ENCODE results near the gene EVA1C.
"Not testable (repeated sequence)": the region's sequence is repeated elsewhere in the genome, so short reads cannot be mapped to it uniquely, and the experiment has no call there.

The EVA1C gene, protein sequence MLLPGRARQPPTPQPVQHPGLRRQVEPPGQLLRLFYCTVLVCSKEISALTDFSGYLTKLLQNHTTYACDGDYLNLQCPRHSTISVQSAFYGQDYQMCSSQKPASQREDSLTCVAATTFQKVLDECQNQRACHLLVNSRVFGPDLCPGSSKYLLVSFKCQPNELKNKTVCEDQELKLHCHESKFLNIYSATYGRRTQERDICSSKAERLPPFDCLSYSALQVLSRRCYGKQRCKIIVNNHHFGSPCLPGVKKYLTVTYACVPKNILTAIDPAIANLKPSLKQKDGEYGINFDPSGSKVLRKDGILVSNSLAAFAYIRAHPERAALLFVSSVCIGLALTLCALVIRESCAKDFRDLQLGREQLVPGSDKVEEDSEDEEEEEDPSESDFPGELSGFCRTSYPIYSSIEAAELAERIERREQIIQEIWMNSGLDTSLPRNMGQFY

DNA sequence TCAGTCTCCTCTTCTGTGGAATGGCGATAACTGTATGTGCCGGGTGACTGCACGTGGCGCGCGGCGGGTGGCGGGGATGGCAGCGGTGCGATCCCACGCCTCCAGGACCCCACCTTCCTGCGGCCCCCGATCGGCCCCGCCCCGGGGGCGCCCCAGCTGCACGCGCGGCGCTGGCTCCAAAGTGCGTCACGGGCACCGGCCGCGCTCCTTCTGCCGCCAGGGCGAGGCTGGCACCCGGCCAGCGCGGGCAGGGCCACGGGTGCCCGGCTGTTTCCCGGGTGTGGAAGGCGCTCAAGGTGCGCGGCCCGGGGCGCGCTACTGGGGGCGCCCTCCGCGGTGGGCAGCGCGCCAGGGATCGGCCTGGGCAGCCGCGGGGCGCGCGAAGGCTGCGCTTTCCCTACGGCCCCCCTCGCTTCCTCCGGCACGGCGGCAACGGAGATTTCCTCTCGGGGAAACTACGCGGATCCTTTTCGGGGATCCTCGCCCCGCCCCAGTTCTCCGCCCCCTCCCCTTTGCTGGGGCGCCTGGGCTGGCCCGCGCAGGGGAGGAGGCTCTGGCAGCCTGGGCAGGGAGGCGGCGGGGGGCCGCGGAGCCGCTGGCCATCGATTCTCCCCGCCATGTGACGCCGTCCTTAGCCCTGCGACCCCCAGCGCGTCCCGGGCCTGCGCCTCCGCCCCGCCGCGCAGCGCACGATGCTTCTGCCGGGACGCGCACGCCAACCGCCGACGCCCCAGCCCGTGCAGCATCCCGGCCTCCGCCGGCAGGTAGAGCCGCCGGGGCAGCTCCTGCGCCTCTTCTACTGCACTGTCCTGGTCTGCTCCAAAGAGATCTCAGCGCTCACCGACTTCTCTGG is at the start of gene EVA1C:
Gene EVA1C, plus strand, starts transcription at position 545 of the 853 bp plus-strand sequence. Its CDS starts 148 bp downstream, at position 693.
- peak; percentile 50 to 65 for DNase-seq

DNA sequence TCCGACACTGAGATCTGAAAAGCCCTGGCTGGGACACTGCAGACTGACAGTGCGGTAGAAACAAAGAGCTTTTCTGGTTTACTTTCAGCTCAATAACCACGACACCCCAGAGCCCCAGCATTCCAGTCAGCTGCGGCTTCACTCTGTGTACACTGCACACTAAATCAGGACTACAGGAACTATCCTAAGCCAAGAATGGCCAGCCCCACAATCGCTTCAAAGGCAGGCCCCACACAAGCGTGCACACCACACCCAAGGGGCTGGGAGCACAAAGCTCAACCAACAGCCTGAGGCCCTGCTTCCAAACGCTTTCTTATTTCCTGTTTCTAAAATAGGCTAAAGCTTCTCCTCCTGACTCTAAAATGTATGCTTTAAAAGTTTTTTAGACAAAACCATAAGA is 48.1 kb upstream of the EVA1C start:
- no peak for DNase-seq

- DNase-seq: no peak
These were observed 47.7 kb upstream of the EVA1C start for GRCh38 chr21:32364796-32365195.

- DNase-seq: no peak
These were observed 46.3 kb upstream of the EVA1C start for GRCh38 chr21:32366191-32366590.

DNA sequence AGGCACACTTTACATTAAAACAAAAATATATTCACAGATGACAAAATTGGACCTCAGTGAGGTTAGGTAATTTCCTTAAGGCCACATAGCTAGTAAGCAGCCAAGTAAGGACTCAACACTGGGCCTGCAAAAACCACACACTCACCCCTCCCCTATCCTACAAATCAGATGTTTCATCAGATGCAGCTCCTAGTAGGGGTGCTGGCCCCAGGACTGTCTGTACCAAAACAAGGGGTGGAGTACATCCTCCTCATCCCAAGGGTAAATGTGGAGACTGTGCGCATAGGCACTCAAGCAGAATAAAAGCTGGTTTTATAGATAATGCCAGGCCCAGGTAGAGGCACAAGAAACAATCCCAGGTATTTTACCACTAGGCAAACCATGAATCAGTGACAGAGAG is 45.3 kb upstream of the EVA1C start:
- DNase-seq: no peak

DNA sequence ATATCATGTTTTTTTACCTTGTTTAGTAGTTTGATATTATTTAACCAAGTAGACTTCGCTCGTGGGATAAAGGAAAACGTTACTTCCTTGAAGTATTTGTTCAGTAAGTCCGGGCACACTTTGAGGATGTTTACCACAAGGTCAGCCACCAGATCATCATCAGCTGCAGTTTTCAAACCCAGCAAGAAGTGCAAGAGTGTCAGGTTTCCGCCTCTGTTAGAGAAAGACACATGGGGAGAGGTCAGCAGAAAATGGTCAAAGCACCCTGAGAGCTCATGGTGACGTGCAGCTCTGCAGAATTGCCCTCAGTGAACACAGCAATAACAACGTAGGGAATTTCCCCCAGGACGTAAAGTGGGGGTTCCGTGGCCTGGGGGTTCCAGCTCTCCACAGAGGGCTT is 44.1 kb upstream of the EVA1C start:
- no peak for DNase-seq

- not testable (repeated sequence) for DNase-seq
These were observed 43.5 kb upstream of the EVA1C start for GRCh38 chr21:32368961-32369360.

GRCh38 chr21:32370998-32371766 is 41.3 kb upstream of the EVA1C start:
- no peak for DNase-seq

DNA sequence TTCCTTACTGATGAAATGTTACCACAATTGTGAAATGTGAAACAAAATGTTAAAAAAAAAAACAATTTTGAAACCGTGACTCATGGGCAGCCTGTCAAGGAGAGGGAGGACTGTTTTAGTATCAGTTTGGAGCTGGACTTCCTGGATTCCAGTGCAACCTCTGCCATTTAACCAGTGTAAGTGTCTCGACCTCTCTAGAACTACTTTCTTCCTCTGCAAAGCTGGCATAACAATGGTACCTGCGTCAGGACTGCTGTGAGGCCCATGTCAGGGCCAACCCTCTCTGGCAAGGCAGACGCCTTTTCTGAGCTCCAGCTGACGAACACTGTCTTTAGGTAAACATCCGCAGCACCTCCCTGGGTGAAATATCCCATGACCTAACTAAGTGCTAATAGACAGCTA is 40.6 kb upstream of the EVA1C start:
- no peak for DNase-seq

DNA sequence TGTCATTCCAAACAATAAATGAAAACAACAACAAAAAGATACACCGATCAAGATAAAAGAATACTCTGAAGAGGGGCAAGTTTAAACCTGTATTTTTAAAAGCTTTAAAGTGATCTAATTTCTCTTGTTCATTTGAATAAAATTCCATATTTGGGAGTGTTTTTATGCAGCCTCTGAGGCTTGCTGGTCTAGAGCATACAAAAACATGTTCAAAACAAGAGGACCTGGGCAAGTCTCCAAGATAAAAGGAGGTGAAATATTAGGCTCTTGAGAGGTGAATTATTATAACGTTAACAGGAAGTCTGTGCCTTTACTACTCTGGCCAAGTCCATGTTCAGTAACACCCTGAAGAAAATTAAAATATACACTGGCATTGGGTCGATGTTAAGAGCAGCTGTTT is 39.8 kb upstream of the EVA1C start:
- no peak for DNase-seq

GRCh38 chr21:32377506-32377905 is 35.0 kb upstream of the EVA1C start:
- DNase-seq: no peak

DNA sequence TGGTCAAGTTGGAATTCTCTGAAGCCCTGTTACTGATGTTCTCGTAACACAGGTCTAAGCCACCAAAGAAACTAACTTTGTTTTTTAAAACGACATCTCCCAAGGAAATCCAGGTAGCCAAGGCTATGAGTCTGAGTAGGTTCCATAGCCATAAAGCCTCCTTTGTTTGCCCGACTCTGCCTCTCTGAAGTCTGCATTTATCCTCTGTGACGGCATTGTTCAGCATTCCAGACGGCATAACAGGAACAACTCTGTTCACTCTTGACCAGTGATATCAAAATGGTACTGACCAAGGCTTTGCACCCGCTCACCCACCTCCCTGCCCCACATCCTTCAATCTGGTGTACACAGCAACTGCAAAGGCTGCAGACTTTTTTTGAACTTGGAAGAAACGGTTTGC is 34.5 kb upstream of the EVA1C start:
- DNase-seq: no peak

DNA sequence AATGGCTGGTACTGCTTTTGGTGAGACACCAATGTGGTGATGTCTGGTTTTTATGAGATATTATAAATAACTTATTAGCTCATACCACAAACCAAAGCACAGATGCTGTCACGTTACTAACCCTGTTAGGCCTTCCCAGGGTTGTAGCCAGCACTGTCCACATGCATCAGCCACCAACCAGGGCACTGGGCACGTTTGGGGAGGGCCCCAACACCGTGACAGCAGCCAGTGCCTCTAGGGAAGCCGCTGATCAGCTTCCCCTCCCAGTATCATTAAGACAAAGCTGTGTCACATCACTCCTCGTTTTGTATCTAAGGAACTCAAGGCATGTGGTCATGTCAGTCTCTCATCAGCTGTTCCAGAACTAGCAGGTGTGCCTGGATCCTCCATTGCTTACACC is 33.5 kb upstream of the EVA1C start:
- DNase-seq: no peak

DNA sequence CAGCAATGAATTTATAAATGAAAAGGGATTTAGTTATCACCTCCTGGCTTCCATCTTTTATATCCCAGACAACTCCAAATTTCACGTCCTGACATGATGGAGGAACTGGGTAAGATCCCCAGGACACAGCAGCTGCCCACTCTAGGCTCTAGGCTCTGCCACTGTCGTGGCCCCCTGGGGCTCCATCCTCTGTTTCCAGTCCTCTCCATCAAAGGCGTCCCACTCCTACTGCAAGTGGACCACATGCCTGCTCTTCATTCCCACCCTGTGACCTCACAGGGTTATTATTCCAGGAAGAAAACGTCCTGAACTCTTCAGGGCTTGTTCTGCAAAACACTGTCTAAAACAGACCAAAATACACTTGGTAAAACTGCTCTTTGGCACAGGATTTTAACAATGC is 31.6 kb upstream of the EVA1C start:
- no peak for DNase-seq

GRCh38 chr21:32381571-32381970 is 30.9 kb upstream of the EVA1C start:
- DNase-seq: no peak

- DNase-seq: no peak
These were observed 30.3 kb upstream of the EVA1C start for GRCh38 chr21:32382108-32382644.

GRCh38 chr21:32383812-32384211 is 28.7 kb upstream of the EVA1C start:
- DNase-seq: peak in 1 of 2 experiments; percentile 11

DNA sequence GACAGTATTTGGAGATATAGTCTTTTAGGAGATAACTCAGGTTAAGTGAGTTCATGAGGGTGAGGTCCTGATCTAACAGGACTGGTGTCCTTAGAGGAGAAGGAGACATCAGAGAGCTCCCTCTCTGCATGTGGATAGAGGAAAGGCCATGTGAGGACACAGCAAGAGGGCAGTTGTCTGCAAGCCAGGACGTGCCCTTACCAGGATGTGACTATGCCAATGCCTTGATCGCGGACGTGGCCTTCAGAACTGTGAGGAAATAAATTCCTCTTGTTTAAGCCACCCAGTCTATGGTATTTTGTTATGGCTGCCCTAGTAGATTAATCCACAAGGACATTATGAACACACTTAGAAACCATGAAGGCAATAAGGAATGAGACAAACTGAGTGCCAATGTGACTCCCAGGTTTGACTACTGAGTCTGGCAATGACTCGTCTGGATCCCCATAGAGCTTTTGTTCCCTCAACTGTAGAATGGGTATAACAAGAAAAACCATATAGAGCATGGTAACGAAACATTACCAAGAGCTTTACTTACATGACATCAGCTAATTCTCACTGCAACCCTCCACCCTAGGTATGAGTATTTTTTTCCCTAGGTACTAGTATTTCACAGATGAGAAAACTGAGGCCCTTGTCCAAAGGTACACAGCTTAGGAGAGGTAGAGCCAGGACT is 26.2 kb upstream of the EVA1C start:
- DNase-seq: no peak

DNA sequence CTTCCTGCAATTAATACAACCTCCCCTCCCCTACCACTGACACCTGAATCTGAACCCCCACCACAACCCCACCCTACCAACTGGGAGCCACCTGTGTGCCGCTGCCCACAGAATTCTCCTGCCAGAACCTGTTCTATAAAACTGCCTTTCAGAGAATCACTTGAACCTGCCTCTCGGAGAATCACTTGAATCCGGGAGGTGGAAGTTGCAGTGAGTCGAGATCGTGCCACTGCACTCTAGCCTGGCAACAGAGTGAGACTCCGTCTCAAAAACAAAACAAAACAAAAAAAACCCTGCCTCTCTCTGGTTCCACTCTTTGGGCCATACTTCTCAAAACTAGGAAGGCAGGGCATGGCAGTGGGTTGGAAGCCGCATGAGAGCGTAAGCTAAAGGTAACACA is 25.4 kb upstream of the EVA1C start:
- no peak for DNase-seq

GRCh38 chr21:32388306-32388705 is 24.2 kb upstream of the EVA1C start:
- no peak for DNase-seq

DNA sequence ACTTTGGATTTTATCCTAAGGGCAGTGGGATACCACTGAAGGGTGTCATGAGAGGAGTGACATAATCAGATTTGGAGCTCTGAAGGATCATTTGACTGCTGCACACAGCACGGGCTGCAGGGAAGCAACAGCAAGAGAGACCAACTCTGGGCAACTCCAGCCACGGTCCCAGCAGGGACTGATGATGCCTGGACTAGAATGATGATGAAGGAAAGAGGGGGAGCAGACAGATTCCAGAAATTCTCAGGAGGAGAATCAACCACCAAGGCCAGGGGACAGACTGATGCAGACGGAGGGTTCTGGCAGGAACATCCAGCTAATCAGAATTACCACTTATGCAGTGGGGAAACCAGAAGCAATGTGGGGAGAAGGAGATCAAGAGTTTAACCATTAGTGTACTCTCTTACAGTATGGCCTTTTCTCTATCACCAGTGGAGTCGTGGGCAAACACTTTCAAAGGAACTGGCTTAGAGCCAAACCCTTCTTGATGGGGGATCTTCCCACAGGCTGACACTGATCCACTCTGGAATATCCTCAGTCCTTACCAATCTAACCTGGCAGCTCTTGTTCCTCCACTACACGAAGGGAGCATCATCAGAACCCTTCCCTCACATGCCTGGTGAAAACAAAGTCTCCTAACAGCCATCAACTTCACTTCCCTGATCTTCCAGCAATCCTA is 23.0 kb upstream of the EVA1C start:
- no peak for DNase-seq

All from NCI-H524 (cell line).